A549 (cell line): ENCODE measurements around the gene DXO. TPM values are rescaled to one million over a fixed set of nuclear protein-coding genes. Genes with fewer than 3 reads are reported as not detected.

Source experiments
- ATAC-seq, 2 experiments: fragments of 200-7000 bp in 1 of 2; fragments of >200 bp in 1 of 2; cut with Nextera tagmentation in 1 of 2; cut with Tn5 transposase in 1 of 2; 3 replicates each; pipeline versions ENCODE4 v1.8.0 to v1.9.1; 2018 to 2020; ENCODE audit warnings: mild to moderate bottlenecking in 1 of 2, moderate library complexity in 1 of 2
- CTCF ChIA-PET: fragments of 300-600 bp; sonication (Branson Sonifier 250); formaldehyde crosslinking; extraction: SDS; loops from one replicate; lab custom pipeline; 2021; ENCODE audit warnings: antibody characterized with exemption, inconsistent platforms; lab: Yijun Ruan, JAX
- POLR2A ChIA-PET: fragments of 350-600 bp; formaldehyde crosslinking; extraction: SDS; loops from one replicate; lab custom pipeline; 2021; ENCODE audit warnings: antibody characterized with exemption, inconsistent platforms; lab: Yijun Ruan, JAX
- DNase-seq, 2 experiments: peaks; one replicate each; pipeline versions ENCODE4 v3.0.0 to v3.0.0-alpha.2; 2011 to 2016; ENCODE audit warnings: low read depth in 1 of 2, low spot score in 1 of 2
- FAIRE-seq: peaks from 2 replicates; lab custom pipeline; 2011; peaks lifted over from hg19 to GRCh38; lab: Jason Lieb, UNC
- H3K27ac ChIP-seq, 2 experiments: fragments of >200 bp; sonication (Bioruptor Twin); formaldehyde crosslinking; 3 replicates each; pipeline ENCODE4 v1.5.1; 2016 to 2017
- H3K4me1 ChIP-seq: fragments of >200 bp; sonication (Bioruptor Twin); formaldehyde crosslinking; 3 replicates; pipeline ENCODE4 v1.6.1; 2016
- H3K4me2 ChIP-seq: fragments of >200 bp; sonication (Bioruptor Twin); formaldehyde crosslinking; 3 replicates; pipeline ENCODE4 v1.6.1; 2016
- H3K4me3 ChIP-seq: fragments of >200 bp; sonication (Bioruptor Twin); formaldehyde crosslinking; 3 replicates; pipeline ENCODE4 v1.5.1; 2016
- H3K9me3 ChIP-seq: fragments of >200 bp; sonication (Bioruptor Twin); formaldehyde crosslinking; 3 replicates; pipeline ENCODE4 v1.6.1; 2016
- BCL3 ChIP-seq: fragments of >200 bp; sonication (Bioruptor Twin); formaldehyde crosslinking; IDR thresholded peaks from 3 replicates; pipeline ENCODE4 v1.6.1; 2016
- BHLHE40 ChIP-seq: IDR thresholded peaks from 2 replicates; pipeline ENCODE4 v1.6.1; 2012; ENCODE audit warnings: low read depth, low read length, inconsistent platforms
- CBX8 ChIP-seq: fragments of 200-600 bp; sonication (generic); IDR thresholded peaks from 2 replicates; pipeline ENCODE4 v1.6.1; 2016
- CEBPB ChIP-seq, 2 experiments: fragments of >200 bp in 1 of 2; sonication (Bioruptor Twin) in 1 of 2; formaldehyde crosslinking in 1 of 2; IDR thresholded peaks; 2 replicates each; pipeline ENCODE4 v1.6.1; 2012 to 2016
- CHD4 ChIP-seq: fragments of 200-600 bp; sonication (generic); IDR thresholded peaks from 2 replicates; pipeline ENCODE4 v1.6.1; 2016; ENCODE audit warnings: antibody characterized with exemption, mild to moderate bottlenecking, borderline replicate concordance
- CTCF ChIP-seq: fragments of >200 bp; sonication (Bioruptor Twin); formaldehyde crosslinking; IDR thresholded peaks from 3 replicates; pipeline ENCODE4 v1.5.1; 2016
- E2F6 ChIP-seq: IDR thresholded peaks from 2 replicates; pipeline ENCODE4 v1.6.1; 2012; ENCODE audit warnings: low read depth, borderline replicate concordance
- EHMT2 ChIP-seq: fragments of 200-600 bp; sonication (generic); IDR thresholded peaks from 2 replicates; pipeline ENCODE4 v1.6.1; 2016; ENCODE audit warnings: antibody characterized with exemption, low read depth, mild to moderate bottlenecking, moderate library complexity
- ELK1 ChIP-seq: fragments of 150-350 bp; IDR thresholded peaks from 2 replicates; pipeline ENCODE4 v1.6.1; 2014; ENCODE audit warnings: low read depth, mild to moderate bottlenecking, low read length
- EP300 ChIP-seq, 2 experiments: fragments of >200 bp; sonication (Bioruptor Twin); formaldehyde crosslinking; IDR thresholded peaks; 2 replicates in 1 of 2; 3 replicates in 1 of 2; pipeline ENCODE4 v1.6.1; 2016 to 2017
- HDAC2 ChIP-seq: fragments of 200-600 bp; sonication (generic); IDR thresholded peaks from 2 replicates; pipeline ENCODE4 v1.6.1; 2016
- HES2 ChIP-seq: fragments of >200 bp; sonication (Bioruptor Twin); formaldehyde crosslinking; IDR thresholded peaks from 2 replicates; pipeline ENCODE4 v1.6.1; 2016
- HEYL ChIP-seq: fragments of 250-450 bp; sonication (Bioruptor Pico); IDR thresholded peaks from 2 replicates; pipeline ENCODE4 v1.8.0; 2021; ENCODE audit warnings: mild to moderate bottlenecking, moderate library complexity
- HOXB13 ChIP-seq: fragments of 250-450 bp; sonication (Bioruptor Pico); IDR thresholded peaks from 2 replicates; pipeline ENCODE4 v1.5.0; 2020; ENCODE audit warnings: low read depth, mild to moderate bottlenecking, moderate library complexity
- JUN ChIP-seq, 2 experiments: fragments of >200 bp; sonication (Bioruptor Twin); formaldehyde crosslinking; IDR thresholded peaks; 2 replicates in 1 of 2; 3 replicates in 1 of 2; pipeline ENCODE4 v1.6.1; 2016 to 2017
- JUNB ChIP-seq: fragments of >200 bp; sonication (Bioruptor Twin); formaldehyde crosslinking; IDR thresholded peaks from 2 replicates; pipeline ENCODE4 v1.6.1; 2016
- KDM1A ChIP-seq: fragments of 200-600 bp; sonication (generic); IDR thresholded peaks from 2 replicates; pipeline ENCODE4 v1.6.1; 2016; ENCODE audit warnings: low read depth, mild to moderate bottlenecking
- KDM5A ChIP-seq: fragments of 200-600 bp; sonication (generic); IDR thresholded peaks from 2 replicates; pipeline ENCODE4 v1.6.1; 2016; ENCODE audit warnings: antibody characterized with exemption, mild to moderate bottlenecking
- MAFK ChIP-seq: fragments of 450-650 bp; IDR thresholded peaks from 2 replicates; pipeline ENCODE4 v1.6.1; 2014; ENCODE audit not compliant: partially characterized antibody
- NFE2L2 ChIP-seq: fragments of 150-350 bp; conservative IDR thresholded peaks from 2 replicates; pipeline ENCODE4 v1.6.1; 2014; ENCODE audit warnings: low read length
- NPAS2 ChIP-seq: fragments of 250-450 bp; sonication (Bioruptor Pico); IDR thresholded peaks from 2 replicates; pipeline ENCODE4 v1.8.0; 2022; ENCODE audit warnings: mild to moderate bottlenecking, moderate library complexity, borderline replicate concordance
- RAD21 ChIP-seq, 2 experiments: fragments of >200 bp in 1 of 2; sonication (Bioruptor Twin) in 1 of 2; formaldehyde crosslinking in 1 of 2; IDR thresholded peaks in 1 of 2; conservative IDR thresholded peaks in 1 of 2; 2 replicates in 1 of 2; 3 replicates in 1 of 2; pipeline ENCODE4 v1.6.1; 2012 to 2018; ENCODE audit warnings: inconsistent platforms in 1 of 2
- RFX5 ChIP-seq: fragments of 450-650 bp; IDR thresholded peaks from 2 replicates; pipeline ENCODE4 v1.7.1; 2014; ENCODE audit warnings: antibody characterized with exemption, mild to moderate bottlenecking, moderate library complexity
- ZSCAN20 ChIP-seq: fragments of 250-450 bp; sonication (Bioruptor Pico); IDR thresholded peaks from 2 replicates; pipeline ENCODE4 v1.8.0; 2022; ENCODE audit warnings: mild to moderate bottlenecking, moderate library complexity
- WGBS: methylation state at CpG from one replicate; pipeline ENCODE4 v1.1.6; 2017; ENCODE audit errors: missing lambda C conversion rate; 5-methylcytosine and 5-hydroxymethylcytosine counted together
- polyA plus RNA-seq, 4 experiments: library from polyadenylated mRNA; depleted of rRNA in 3 of 4; stranded (reverse); fragments of >200 nt; fragmentation: RNase III in 1 of 4; extraction: RNeasy Plus Mini Kit Qiagen cat#74134 plus additional on column Dnase treatment in 1 of 4; gene quantifications; 2 replicates in 3 of 4; 3 replicates in 1 of 4; pipeline ENCODE4 v1.2.3, GENCODE V29; 2011 to 2017

The DXO gene
- polyA plus RNA-seq, 2 of the 4 experiments (the other 2 are of a cell fraction) = 12.7 to 15.6 TPM

GRCh38 chr6:31930962-31931361 lies 41.0 kb downstream of the DXO start:
- DNase-seq = no peak
- no peak overlapping the region for H3K4me3 ChIP-seq
- WGBS = 93% methylated on average over 1 of the region's 1 CpG
- no peak for ATAC-seq
- FAIRE-seq = no peak
- no peak for TF ChIP-seq HEYL (CRISPR knock-in tag)
- no peak for TF ChIP-seq KDM5A
- TF ChIP-seq BCL3 = no peak
- no peak for TF ChIP-seq JUN (IDR thresholded peaks at IDR 0.05)
- no peak for TF ChIP-seq KDM1A
- no peak for TF ChIP-seq E2F6
- TF ChIP-seq NFE2L2 = no peak
- no peak for TF ChIP-seq HOXB13 (CRISPR knock-in tag)
- TF ChIP-seq NPAS2 (CRISPR knock-in tag) = no peak
- TF ChIP-seq CBX8 = no peak
- no peak for TF ChIP-seq RFX5
- no peak for TF ChIP-seq HDAC2
- no peak for TF ChIP-seq BHLHE40
- TF ChIP-seq HES2 = no peak
- no peak for TF ChIP-seq RAD21 (conservative IDR thresholded peaks at IDR 0.05 in 1 of 2, IDR thresholded peaks at IDR 0.05 in 1 of 2)
- no peak for TF ChIP-seq JUNB
- TF ChIP-seq, all 56 proteins: peak for 0
- H3K4me1 ChIP-seq = no peaks in the 10 kb centered on the region; the same call in 2 of the 3 replicates
- H3K4me2 ChIP-seq = no peak overlapping the region
- ChIA-PET CTCF (no interaction called here), POLR2A (no interaction called here)
- H3K9me3 ChIP-seq = peaks cover 2% of the 10 kb centered on the region; the same call in 1 of the 3 replicates
- H3K27ac ChIP-seq = no peak overlapping the region

- FAIRE-seq = no peak
Observed at GRCh38 chr6:31928672-31928939, 43.3 kb downstream of the DXO start.

More at GRCh38 chr6:31928672-31928939, 43.3 kb downstream of the DXO start:
- Histone ChIP-seq H3K4me2 (no peak overlapping the region), H3K27ac (no peak overlapping the region), H3K4me3 (no peak overlapping the region), H3K9me3 (peaks cover 3% of the 10 kb centered on the region; the same call in 1 of the 3 replicates), H3K4me1 (no peaks in the 10 kb centered on the region; the same call in 2 of the 3 replicates)
- TF ChIP-seq HES2 (no peak), EHMT2 (no peak), MAFK (no peak), HOXB13 (CRISPR knock-in tag) (no peak), RAD21 (conservative IDR thresholded peaks at IDR 0.05 in 1 of 2, IDR thresholded peaks at IDR 0.05 in 1 of 2) (no peak), EP300 (IDR thresholded peaks at IDR 0.05) (no peak), ELK1 (no peak), CTCF (no peak), ZSCAN20 (CRISPR knock-in tag) (no peak), CHD4 (no peak), HDAC2 (no peak), CEBPB (IDR thresholded peaks at IDR 0.05) (no peak)
- WGBS = 77% methylated on average over 4 of the region's 9 CpGs
- ATAC-seq (no peak), DNase-seq (no peak)
- ChIA-PET POLR2A (no interaction called here), CTCF (interaction anchor here (1.8 kb wide), 1 partner anchor 24 kb away, joined by 5 read pairs; no protein-coding TSS in a partner anchor)
